Measurements from ENCODE around the gene ONECUT2. TPM values are rescaled to one million over a fixed set of nuclear protein-coding genes. Genes with fewer than 3 reads are reported as not detected.

ONECUT2 gene
- total RNA-seq, 1 donor from 2014 or later, result under 0.01 TPM

DNA sequence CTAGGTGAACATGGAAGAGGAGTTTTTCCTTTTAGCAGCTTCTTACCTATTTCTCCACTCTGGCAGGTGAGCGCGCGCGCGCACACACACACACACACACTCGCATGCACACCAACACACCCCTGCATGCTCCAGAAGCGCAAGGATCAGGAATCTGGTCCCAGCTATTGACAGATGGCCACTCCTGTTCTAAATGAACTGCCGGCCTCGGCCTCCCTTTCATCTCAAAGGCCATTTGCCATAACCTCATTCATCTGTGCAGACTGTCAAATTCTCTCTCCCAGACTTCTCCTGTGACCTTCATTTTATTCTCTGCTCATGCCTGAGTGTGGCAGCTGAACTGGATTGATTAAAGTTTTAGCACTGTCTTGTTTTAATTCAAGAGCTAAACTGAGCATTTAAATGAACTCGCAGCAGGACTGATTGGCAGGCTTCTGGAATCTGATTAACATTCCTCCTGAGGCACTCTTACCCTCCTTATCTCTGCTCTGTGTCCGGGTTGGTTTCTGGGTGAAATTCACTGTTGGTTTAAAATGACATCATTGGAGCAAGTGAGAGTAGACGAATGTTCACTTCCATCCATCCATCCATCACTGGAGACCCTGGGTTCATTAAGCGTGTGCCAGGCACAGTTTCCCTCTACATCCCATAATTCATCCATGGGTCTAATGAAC, 92.5 kb downstream of the ONECUT2 start:
- H3K36me3 ChIP-seq (ENCODE audit: control insufficient read depth, insufficient read depth, low read length), result no peaks in the 10 kb centered on the region
- no peaks in the 10 kb centered on the region for H3K27me3 ChIP-seq (ENCODE audit: control insufficient read depth, insufficient read depth, low read length)
- FAIRE-seq (no peak), DNase-seq (ENCODE audit: low read depth) (no peak)
- TF ChIP-seq, protein P1, sequence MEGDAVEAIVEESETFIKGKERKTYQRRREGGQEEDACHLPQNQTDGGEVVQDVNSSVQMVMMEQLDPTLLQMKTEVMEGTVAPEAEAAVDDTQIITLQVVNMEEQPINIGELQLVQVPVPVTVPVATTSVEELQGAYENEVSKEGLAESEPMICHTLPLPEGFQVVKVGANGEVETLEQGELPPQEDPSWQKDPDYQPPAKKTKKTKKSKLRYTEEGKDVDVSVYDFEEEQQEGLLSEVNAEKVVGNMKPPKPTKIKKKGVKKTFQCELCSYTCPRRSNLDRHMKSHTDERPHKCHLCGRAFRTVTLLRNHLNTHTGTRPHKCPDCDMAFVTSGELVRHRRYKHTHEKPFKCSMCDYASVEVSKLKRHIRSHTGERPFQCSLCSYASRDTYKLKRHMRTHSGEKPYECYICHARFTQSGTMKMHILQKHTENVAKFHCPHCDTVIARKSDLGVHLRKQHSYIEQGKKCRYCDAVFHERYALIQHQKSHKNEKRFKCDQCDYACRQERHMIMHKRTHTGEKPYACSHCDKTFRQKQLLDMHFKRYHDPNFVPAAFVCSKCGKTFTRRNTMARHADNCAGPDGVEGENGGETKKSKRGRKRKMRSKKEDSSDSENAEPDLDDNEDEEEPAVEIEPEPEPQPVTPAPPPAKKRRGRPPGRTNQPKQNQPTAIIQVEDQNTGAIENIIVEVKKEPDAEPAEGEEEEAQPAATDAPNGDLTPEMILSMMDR (IDR thresholded peaks at IDR 0.05; ENCODE audit: insufficient read depth, low read length, severe bottlenecking), result no peak
- H3K4me3 ChIP-seq (ENCODE audit: low read depth, low read length), result no peak overlapping the region

DNA sequence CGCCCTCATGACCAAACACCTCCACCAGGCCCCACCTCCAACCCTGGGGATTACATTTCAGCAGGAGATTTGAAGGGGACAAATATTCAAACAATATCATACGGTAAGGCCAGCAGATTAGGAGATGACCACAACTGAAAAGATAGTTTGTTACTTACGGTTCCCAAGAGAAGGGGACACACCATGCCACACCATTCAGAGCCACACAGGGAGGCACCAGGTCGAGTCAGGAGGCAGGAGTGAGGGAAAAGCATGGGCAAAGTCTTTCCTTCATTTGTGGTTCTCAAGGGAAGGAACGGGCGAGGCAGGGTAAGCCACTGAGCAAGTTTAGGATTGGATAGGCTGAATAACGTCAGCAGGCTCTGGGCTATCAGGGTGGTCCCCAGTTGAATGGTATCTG, 94.0 kb downstream of the ONECUT2 start:
- TF ChIP-seq, protein P1 (IDR thresholded peaks at IDR 0.05; ENCODE audit: insufficient read depth, low read length, severe bottlenecking), result no peak
- H3K36me3 ChIP-seq (ENCODE audit: control insufficient read depth, insufficient read depth, low read length), result no peaks in the 10 kb centered on the region
- no peak overlapping the region for H3K4me3 ChIP-seq (ENCODE audit: low read depth, low read length)
- FAIRE-seq, result no peak
- no peaks in the 10 kb centered on the region for H3K27me3 ChIP-seq (ENCODE audit: control insufficient read depth, insufficient read depth, low read length)
- no peak for DNase-seq (ENCODE audit: low read depth)

DNA sequence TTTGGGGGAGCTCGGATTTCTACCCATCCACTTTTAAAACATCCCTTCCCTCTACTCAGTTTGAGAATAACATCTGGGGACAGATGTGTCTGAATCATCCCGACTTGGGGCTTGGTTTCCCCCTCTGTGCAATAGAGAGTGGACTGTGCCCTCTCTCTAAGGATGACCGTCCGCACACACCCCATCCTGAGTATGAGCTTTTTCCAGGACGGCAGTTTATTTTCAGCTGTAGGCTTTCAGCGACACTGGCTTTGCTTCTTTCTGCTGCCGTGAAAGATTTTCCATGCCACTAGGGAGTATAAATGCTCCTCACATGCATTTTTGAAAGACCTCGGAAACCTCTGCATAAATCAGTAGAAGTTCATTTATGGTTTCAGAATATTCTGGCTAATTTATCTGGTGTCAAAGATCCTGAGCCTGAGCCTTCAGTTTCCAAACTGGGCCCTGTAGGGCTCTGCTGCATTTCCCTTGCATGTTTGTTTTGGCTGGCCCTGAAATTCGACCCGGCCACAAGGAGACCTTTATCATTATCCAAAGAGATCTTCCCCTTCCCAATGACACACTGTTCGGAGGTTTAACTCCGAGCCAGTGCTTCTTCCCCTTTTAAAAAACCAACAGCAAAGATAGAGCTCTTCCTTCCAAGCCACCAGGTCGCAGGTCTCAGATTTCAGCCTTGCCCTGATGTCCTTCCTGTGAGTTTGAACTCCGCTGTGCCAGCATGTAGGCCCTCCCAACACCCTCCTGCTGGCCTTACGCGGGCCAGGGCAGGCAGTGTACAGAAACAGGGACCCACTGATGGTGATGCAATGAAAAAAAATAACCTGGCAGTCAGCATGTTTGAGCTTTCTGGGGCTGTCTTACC, 98.1 kb downstream of the ONECUT2 start:
- no peaks in the 10 kb centered on the region for H3K36me3 ChIP-seq (ENCODE audit: control insufficient read depth, insufficient read depth, low read length)
- no peak overlapping the region for H3K4me3 ChIP-seq (ENCODE audit: low read depth, low read length)
- TF ChIP-seq, protein P1 (IDR thresholded peaks at IDR 0.05; ENCODE audit: insufficient read depth, low read length, severe bottlenecking), result no peak
- no peak for DNase-seq (ENCODE audit: low read depth)
- FAIRE-seq, result no peak
- H3K27me3 ChIP-seq (ENCODE audit: control insufficient read depth, insufficient read depth, low read length), result no peaks in the 10 kb centered on the region

DNA sequence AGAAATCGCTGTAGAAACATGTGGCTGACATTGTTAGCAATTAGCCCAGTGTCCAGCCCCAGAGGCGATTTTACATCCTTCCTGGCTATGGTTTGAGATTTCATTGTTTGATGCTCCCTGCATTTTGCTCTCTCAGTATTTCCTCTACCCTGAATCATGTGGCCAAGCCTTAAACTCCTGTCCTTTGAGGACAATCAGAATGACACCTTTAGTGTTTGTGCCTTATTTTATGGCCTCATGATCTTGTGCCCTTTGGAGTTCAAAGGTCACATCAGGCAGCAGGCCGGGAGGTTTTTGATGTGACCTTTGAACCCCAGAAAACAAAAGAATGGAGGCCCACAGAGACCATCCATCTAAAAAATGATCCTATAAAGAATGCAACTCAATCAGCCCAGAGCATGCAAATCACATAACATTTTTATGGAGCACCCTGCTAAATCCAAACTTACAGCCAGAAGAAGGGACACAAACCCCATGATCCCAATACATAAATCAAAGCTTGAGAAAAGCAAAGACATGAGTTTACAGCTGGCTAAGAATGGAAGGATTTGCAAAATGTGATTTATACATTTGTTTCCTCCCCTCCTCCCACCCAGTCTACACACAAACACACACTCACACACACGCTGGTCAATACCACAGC, 98.8 kb downstream of the ONECUT2 start:
- FAIRE-seq (no peak), DNase-seq (ENCODE audit: low read depth) (no peak)
- Histone ChIP-seq H3K36me3 (ENCODE audit: control insufficient read depth, insufficient read depth, low read length) (no peaks in the 10 kb centered on the region), H3K27me3 (ENCODE audit: control insufficient read depth, insufficient read depth, low read length) (no peaks in the 10 kb centered on the region), H3K4me3 (ENCODE audit: low read depth, low read length) (no peak overlapping the region)
- TF ChIP-seq, protein P1 (IDR thresholded peaks at IDR 0.05; ENCODE audit: insufficient read depth, low read length, severe bottlenecking), result no peak

DNA sequence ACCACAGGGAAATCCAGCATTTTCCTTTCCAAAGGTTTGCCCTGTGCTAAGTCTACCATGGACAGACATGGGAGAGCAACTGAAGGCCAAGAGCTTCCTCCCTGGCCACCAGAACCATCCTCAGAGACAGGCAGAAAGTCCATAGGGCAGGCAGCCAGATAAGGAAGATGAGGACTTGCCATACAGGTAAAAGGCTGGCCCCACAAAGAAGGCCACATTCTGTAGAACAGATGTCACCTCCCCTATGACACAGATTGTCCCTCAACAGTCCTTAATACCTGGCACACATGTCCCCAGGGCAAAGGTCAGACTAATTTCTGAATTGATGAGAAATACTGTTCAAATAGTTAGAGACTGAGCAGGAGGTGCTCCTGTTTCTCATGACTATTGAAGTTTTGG, 99.3 kb downstream of the ONECUT2 start:
- Histone ChIP-seq H3K27me3 (ENCODE audit: control insufficient read depth, insufficient read depth, low read length) (no peaks in the 10 kb centered on the region), H3K4me3 (ENCODE audit: low read depth, low read length) (no peak overlapping the region), H3K36me3 (ENCODE audit: control insufficient read depth, insufficient read depth, low read length) (no peaks in the 10 kb centered on the region)
- no peak for DNase-seq (ENCODE audit: low read depth)
- TF ChIP-seq, protein P1 (IDR thresholded peaks at IDR 0.05; ENCODE audit: insufficient read depth, low read length, severe bottlenecking), result no peak
- FAIRE-seq, result no peak

Measured in bronchial epithelial cell (primary cell).